Naive thymus-derived CD4-positive, alpha-beta T cell (primary cell): Measurements from ENCODE around the gene BCAT1. TPM values are rescaled to one million over a fixed set of nuclear protein-coding genes. Genes with fewer than 3 reads are reported as not detected.

Source experiments
- ATAC-seq: fragments of 150-1000 bp; cut with Tn5 transposase; 2 replicates; pipeline ENCODE4 v1.10.0; 2021; ENCODE audit warnings: mild to moderate bottlenecking, moderate library complexity
- CTCF ChIA-PET: fragments of 350-600 bp; sonication (Branson Sonifier 250); formaldehyde crosslinking; loops from one replicate; lab custom pipeline; 2021; ENCODE audit warnings: antibody characterized with exemption; lab: Charles Lee
- POLR2A ChIA-PET: fragments of 350-600 bp; sonication (Branson Sonifier 250); formaldehyde crosslinking; loops from one replicate; lab custom pipeline; 2021; ENCODE audit warnings: antibody characterized with exemption, inconsistent platforms; lab: Charles Lee
- DNase-seq, 9 donors: peaks; one replicate each; pipeline versions ENCODE4 v3.0.0 to v3.0.0-alpha.2; 2020 to 2022; ENCODE audit warnings: mixed read lengths in 1 of 9
- H3K27ac ChIP-seq: one replicate; pipeline ENCODE4 v1.7.0; 2013; ENCODE audit warnings: mild to moderate bottlenecking, low read depth, low read length, moderate library complexity
- H3K27me3 ChIP-seq, 2 donors: one replicate each; pipeline ENCODE4 v1.7.0; 2013; ENCODE audit warnings: low read length in 2 of 2, mild to moderate bottlenecking in 2 of 2, moderate library complexity in 2 of 2; ENCODE audit not compliant: control insufficient read depth in 2 of 2, insufficient read depth in 2 of 2
- H3K36me3 ChIP-seq, 3 experiments: 1 replicate in 2 of 3; 2 replicates in 1 of 3; pipeline ENCODE4 v1.7.0; 2013; ENCODE audit warnings: low read length in 3 of 3, mild to moderate bottlenecking in 3 of 3, moderate library complexity in 1 of 3; ENCODE audit not compliant: insufficient read depth in 3 of 3, control insufficient read depth in 2 of 3
- H3K4me1 ChIP-seq, 2 donors: one replicate each; pipeline ENCODE4 v1.7.0; 2013; ENCODE audit warnings: low read length in 2 of 2, mild to moderate bottlenecking in 2 of 2, moderate library complexity in 1 of 2; ENCODE audit not compliant: control insufficient read depth in 2 of 2, insufficient read depth in 2 of 2
- H3K4me3 ChIP-seq: 2 replicates; pipeline ENCODE4 v1.7.0; 2013; ENCODE audit warnings: mild to moderate bottlenecking, low read length
- H3K9me3 ChIP-seq, 3 experiments: 1 replicate in 2 of 3; 2 replicates in 1 of 3; pipeline ENCODE4 v1.7.0; 2013; ENCODE audit warnings: low read length in 3 of 3; ENCODE audit not compliant: control insufficient read depth in 2 of 3
- H3K27ac Mint-ChIP-seq, 9 donors: one replicate each; pipeline ENCODE4 v1.8.0; 2020 to 2022; ENCODE audit warnings: mixed read lengths in 9 of 9, mild to moderate bottlenecking in 8 of 9, moderate library complexity in 5 of 9, inconsistent platforms in 2 of 9
- H3K27me3 Mint-ChIP-seq, 5 donors: one replicate each; pipeline ENCODE4 v1.8.0; 2021 to 2022; ENCODE audit warnings: mixed read lengths in 5 of 5, mild to moderate bottlenecking in 1 of 5
- H3K36me3 Mint-ChIP-seq, 5 donors: one replicate each; pipeline ENCODE4 v1.8.0; 2020 to 2022; ENCODE audit warnings: mixed read lengths in 5 of 5, mild to moderate bottlenecking in 3 of 5, inconsistent platforms in 1 of 5
- H3K4me1 Mint-ChIP-seq, 7 donors: one replicate each; pipeline ENCODE4 v1.8.0; 2020 to 2022; ENCODE audit warnings: mixed read lengths in 7 of 7, mild to moderate bottlenecking in 3 of 7, inconsistent platforms in 1 of 7
- H3K4me3 Mint-ChIP-seq, 10 donors: one replicate each; pipeline ENCODE4 v1.8.0; 2020 to 2022; ENCODE audit warnings: mild to moderate bottlenecking in 10 of 10, mixed read lengths in 10 of 10, moderate library complexity in 6 of 10, inconsistent platforms in 2 of 10
- H3K9me3 Mint-ChIP-seq, 11 donors: one replicate each; pipeline ENCODE4 v1.8.0; 2020 to 2022; ENCODE audit warnings: mixed read lengths in 11 of 11, mild to moderate bottlenecking in 4 of 11, inconsistent platforms in 1 of 11, moderate library complexity in 1 of 11
- intact Hi-C, 2 donors: fragments of 100-400 bp; cut with micrococcal nuclease; formaldehyde crosslinking; loops; one replicate each; pipeline ENCODE4 v1.15.1; 2023
- polyA plus RNA-seq, 2 donors: library from polyadenylated mRNA; unstranded; fragments of 300-500 nt; fragmentation: Illumina TruSeq; gene quantifications; one replicate each; pipeline ENCODE4 v1.2.3, GENCODE V29; 2021
- total RNA-seq, 6 experiments: library from RNA in 5 of 6; stranded (reverse) in 5 of 6; gene quantifications; 1 replicate in 5 of 6; 2 replicates in 1 of 6; pipeline ENCODE4 v1.2.3 and lab custom pipeline; 2021 to 2026

BCAT1 gene
- total and polyA plus RNA-seq, 7 experiments from 2014 or later = 0.70 to 29.3 (median 1.1) TPM

DNA sequence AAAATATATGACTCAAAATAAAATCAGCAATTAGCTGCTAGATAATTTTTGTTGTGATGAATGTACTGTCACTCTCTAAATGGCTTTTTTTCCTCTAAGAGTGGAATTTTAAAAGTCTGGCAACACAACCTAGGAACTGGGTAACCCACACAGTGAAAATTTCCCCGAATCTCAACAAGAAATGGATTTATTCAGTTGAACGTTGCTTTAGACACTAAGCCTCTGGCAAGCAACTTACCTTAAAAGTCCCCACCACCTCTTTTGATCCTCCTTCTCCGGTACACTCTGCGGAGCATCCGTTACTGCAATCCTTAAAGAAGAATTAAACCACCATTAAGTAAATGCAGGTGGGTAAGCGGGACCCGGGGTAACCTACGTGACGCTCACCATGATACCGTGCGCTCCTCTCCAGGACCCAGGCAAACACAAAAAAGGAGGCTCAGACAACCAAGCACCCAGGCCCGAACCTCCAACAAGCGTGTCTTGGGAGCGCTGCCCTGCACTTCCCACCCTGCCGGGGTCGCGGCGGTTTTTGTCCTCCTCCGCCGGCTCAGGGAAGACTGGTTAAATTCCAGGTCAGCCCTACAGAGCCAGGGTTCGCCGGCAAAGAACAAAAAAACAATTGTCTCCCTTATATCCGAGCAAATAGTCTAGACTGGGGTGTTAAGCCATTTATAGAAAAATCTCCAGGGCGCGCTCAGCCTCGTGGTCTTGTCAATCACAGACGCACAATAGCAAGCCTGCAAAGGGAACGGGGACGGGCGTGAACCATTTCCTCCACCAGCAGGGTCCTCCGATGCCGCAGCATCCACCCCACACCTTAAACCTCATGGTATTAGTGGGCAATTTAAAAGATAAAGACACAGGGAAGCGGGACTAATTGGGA is 47.1 kb downstream of the BCAT1 start:
- CTCF ChIA-PET = no interaction called here

DNA sequence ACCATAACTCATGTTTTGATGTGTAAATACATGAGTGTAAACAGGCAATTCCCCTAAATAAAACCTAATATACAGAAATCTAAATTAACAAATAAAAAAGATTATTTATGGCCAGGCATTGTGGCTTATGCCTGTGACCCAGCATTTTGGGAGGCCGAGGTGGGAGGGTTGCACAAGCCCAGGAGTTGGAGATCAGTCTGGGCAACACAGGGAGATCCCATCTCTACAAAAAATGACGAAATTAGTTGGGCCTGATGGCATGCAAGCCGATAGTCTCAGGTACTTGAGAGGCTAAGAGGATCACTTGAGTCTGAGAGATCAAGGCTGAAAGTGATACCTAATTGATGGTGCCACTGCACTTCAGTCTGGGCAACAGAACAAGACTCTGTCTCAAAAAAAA is 48.7 kb downstream of the BCAT1 start:
- Histone ChIP-seq H3K27me3 (no peaks in the 10 kb centered on the region), H3K4me1 (no peaks in the 10 kb centered on the region), H3K9me3 (no peaks in the 10 kb centered on the region), H3K4me3 (no peak overlapping the region), H3K27ac (no peak overlapping the region), H3K36me3 (no peaks in the 10 kb centered on the region)
- ATAC-seq (no peak), DNase-seq (no peak)
- ChIA-PET CTCF (no interaction called here), POLR2A (no interaction called here)
- peak overlapping the region in 1 of 10 donors; percentile 27 for H3K4me3 Mint-ChIP-seq
- H3K4me1 Mint-ChIP-seq = peaks cover 9 to 41% (median 16%) of the 10 kb centered on the region in 7 donors
- peak overlapping the region in 1 of 9 donors; percentile 53 for H3K27ac Mint-ChIP-seq
- intact Hi-C loops = loop anchor here in 1 of 2 donors (5.0 kb wide), 2 partner anchors 48 to 297 kb away; partner anchors contain the start of genes DNAI7 and ETFRF1
- H3K36me3 Mint-ChIP-seq = peaks cover 0 to 12% (median 0%) of the 10 kb centered on the region in 5 donors
- H3K27me3 Mint-ChIP-seq = peaks cover 13 to 44% (median 39%) of the 10 kb centered on the region in 5 donors
- H3K9me3 Mint-ChIP-seq = peaks cover 0 to 3% (median 0%) of the 10 kb centered on the region in 11 donors

More for the DNA sequence above, 47.1 kb downstream of the BCAT1 start:
- H3K4me3 ChIP-seq = peak overlapping the region; percentile 37
- DNase-seq (peak in 2 of 9 donors; percentile 5 to 29), ATAC-seq (no peak)
- Mint-ChIP-seq H3K4me3 (peak overlapping the region in 9 of 10 donors; percentile 60 to 99 (median 78)), H3K27me3 (peaks cover 13 to 43% (median 39%) of the 10 kb centered on the region in 5 donors), H3K36me3 (peaks cover 0 to 12% (median 0%) of the 10 kb centered on the region in 5 donors), H3K27ac (peak overlapping the region in 1 of 9 donors; percentile 96), H3K4me1 (peaks cover 9 to 41% (median 16%) of the 10 kb centered on the region in 7 donors), H3K9me3 (peaks cover 0 to 2% (median 0%) of the 10 kb centered on the region in 11 donors)
- no peak overlapping the region for H3K27ac ChIP-seq
- intact Hi-C loops = loop anchor here in 1 of 2 donors (1.0 to 5.0 kb wide), 4 partner anchors 50 to 295 kb away; partner anchors contain the start of genes DNAI7 and ETFRF1
- no peaks in the 10 kb centered on the region for H3K36me3 ChIP-seq
- POLR2A ChIA-PET = no interaction called here
- no peaks in the 10 kb centered on the region for H3K4me1 ChIP-seq
- H3K9me3 ChIP-seq = no peaks in the 10 kb centered on the region
- no peaks in the 10 kb centered on the region for H3K27me3 ChIP-seq

DNA sequence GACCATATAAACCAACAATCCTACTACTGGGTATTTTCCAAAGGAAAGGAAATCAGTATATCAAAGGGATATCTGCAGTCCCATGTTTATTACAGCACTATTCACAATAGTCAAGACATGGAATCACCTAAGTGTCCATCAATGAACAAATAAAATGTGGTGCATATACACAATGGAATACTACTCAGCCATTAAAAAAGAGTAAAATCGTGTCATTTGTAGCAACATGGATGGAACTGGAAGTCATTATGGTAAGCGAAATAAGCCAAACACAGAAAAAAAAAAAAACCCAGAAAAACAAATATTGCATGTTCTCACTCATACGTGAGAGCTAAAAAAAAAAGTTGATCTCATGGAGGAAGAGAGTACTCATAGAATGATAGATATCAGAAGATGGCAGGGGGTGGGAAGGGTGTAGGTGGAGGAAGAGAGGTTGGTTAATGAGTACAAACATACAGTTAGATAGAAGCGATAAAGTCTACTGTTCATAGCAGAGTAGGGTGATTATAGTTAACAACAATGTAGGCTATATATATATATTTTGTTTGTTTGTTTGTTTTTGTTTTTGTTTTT is 49.3 kb downstream of the BCAT1 start:
- ATAC-seq (no peak), DNase-seq (no peak)
- Mint-ChIP-seq H3K27me3 (peaks cover 13 to 44% (median 39%) of the 10 kb centered on the region in 5 donors), H3K27ac (peak overlapping the region in 1 of 9 donors; percentile 81), H3K36me3 (peaks cover 0 to 12% (median 0%) of the 10 kb centered on the region in 5 donors), H3K9me3 (peaks cover 0 to 3% (median 0%) of the 10 kb centered on the region in 11 donors), H3K4me3 (peak overlapping the region in 1 of 10 donors; percentile 31), H3K4me1 (peaks cover 9 to 41% (median 16%) of the 10 kb centered on the region in 7 donors)
- H3K27ac ChIP-seq = no peak overlapping the region
- CTCF ChIA-PET = no interaction called here
- H3K9me3 ChIP-seq = no peaks in the 10 kb centered on the region
- H3K27me3 ChIP-seq = no peaks in the 10 kb centered on the region
- no peaks in the 10 kb centered on the region for H3K4me1 ChIP-seq
- POLR2A ChIA-PET = no interaction called here
- no peak overlapping the region for H3K4me3 ChIP-seq
- H3K36me3 ChIP-seq = no peaks in the 10 kb centered on the region
- intact Hi-C loops = loop anchor here in 1 of 2 donors (5.0 kb wide), 2 partner anchors 47 to 298 kb away; partner anchors contain the start of genes DNAI7 and ETFRF1

DNA sequence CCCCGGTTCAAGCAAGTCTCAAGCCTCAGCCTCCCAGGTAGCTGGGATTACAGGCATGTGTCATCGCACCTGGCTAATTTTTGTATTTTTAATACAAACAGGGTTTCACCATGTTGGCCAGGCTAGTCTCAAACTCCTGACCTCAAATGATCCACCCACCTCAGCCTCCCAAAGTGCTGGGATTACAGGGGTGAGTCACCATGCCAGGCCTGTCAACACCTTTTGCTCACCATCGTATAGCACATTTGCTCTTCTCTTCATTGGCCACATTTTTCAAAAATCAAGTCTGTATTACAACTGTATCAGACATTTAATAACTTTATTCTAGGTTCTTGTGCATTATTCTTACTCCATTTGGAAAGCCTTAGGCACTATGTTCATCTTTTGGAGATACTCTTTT is 50.3 kb downstream of the BCAT1 start:
- H3K4me1 Mint-ChIP-seq = peaks cover 9 to 37% (median 14%) of the 10 kb centered on the region in 7 donors
- POLR2A ChIA-PET = no interaction called here
- H3K9me3 ChIP-seq = no peaks in the 10 kb centered on the region
- no peak overlapping the region for H3K4me3 Mint-ChIP-seq
- H3K4me3 ChIP-seq = no peak overlapping the region
- no peak overlapping the region for H3K27ac Mint-ChIP-seq
- DNase-seq (no peak), ATAC-seq (no peak)
- H3K27me3 Mint-ChIP-seq = peaks cover 9 to 44% (median 35%) of the 10 kb centered on the region in 5 donors
- no peaks in the 10 kb centered on the region for H3K36me3 ChIP-seq
- no peak overlapping the region for H3K27ac ChIP-seq
- intact Hi-C loops = no loop called here
- H3K27me3 ChIP-seq = no peaks in the 10 kb centered on the region
- CTCF ChIA-PET = no interaction called here
- H3K4me1 ChIP-seq = no peaks in the 10 kb centered on the region
- peaks cover 0 to 12% (median 0%) of the 10 kb centered on the region in 5 donors for H3K36me3 Mint-ChIP-seq
- H3K9me3 Mint-ChIP-seq = peaks cover 0 to 3% (median 0%) of the 10 kb centered on the region in 11 donors

DNA sequence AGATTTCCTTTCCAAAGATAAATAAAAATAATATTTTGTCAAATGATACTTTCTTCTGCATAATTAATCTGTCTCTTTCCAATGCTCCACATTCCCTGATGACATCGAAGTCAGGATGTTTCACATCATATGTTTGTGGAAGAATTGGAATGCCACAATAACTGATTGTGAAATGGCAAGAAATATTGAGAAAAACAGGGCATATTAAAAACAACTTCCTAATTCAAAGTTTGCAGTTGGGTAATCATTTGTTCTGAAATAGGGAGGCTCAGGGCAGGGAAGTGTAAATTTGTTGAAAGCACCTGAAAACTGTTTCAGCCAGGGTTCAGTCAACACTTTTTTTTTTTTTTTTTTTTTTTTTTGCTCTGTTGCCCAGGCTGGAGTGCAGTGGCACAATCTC is 50.7 kb downstream of the BCAT1 start:
- H3K4me1 ChIP-seq = no peaks in the 10 kb centered on the region
- no peak overlapping the region for H3K27ac Mint-ChIP-seq
- intact Hi-C loops = no loop called here
- H3K27me3 ChIP-seq = no peaks in the 10 kb centered on the region
- no peaks in the 10 kb centered on the region for H3K36me3 ChIP-seq
- no peak for DNase-seq
- H3K4me1 Mint-ChIP-seq = peaks cover 7 to 34% (median 10%) of the 10 kb centered on the region in 7 donors
- no peak for ATAC-seq
- H3K27me3 Mint-ChIP-seq = peaks cover 6 to 44% (median 31%) of the 10 kb centered on the region in 5 donors
- POLR2A ChIA-PET = no interaction called here
- H3K27ac ChIP-seq = no peak overlapping the region
- no peak overlapping the region for H3K4me3 ChIP-seq
- H3K4me3 Mint-ChIP-seq = no peak overlapping the region
- CTCF ChIA-PET = no interaction called here
- peaks cover 0 to 3% (median 0%) of the 10 kb centered on the region in 11 donors for H3K9me3 Mint-ChIP-seq
- no peaks in the 10 kb centered on the region for H3K9me3 ChIP-seq
- H3K36me3 Mint-ChIP-seq = peaks cover 0 to 12% (median 0%) of the 10 kb centered on the region in 5 donors

DNA sequence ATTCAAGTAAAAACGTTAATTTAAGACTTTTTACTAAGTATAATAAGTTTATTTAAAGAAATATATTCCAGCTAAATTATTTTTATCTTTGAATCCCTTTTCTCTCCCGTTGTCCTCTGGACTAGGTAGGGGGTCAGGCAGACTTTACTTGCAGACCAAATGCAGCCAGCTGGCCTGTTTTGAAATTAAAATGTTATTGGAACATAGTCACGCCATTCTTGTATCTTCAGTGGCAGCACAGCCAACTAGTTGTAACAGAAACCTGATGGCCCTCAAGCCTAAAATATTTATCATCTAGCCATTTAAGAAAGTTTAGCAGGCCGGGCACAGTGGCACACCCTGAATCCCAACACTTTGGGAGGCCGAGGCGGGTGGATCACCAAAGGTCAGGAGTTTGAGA is 52.7 kb downstream of the BCAT1 start:
- intact Hi-C loops = no loop called here
- Mint-ChIP-seq H3K36me3 (peaks cover 0 to 12% (median 0%) of the 10 kb centered on the region in 5 donors), H3K4me3 (no peak overlapping the region), H3K27me3 (peaks cover 2 to 39% (median 19%) of the 10 kb centered on the region in 5 donors), H3K9me3 (peaks cover 0 to 2% (median 0%) of the 10 kb centered on the region in 11 donors), H3K27ac (no peak overlapping the region), H3K4me1 (peaks cover 0 to 20% (median 0%) of the 10 kb centered on the region in 7 donors)
- Histone ChIP-seq H3K27ac (no peak overlapping the region), H3K4me3 (no peak overlapping the region), H3K4me1 (no peaks in the 10 kb centered on the region), H3K9me3 (no peaks in the 10 kb centered on the region), H3K27me3 (no peaks in the 10 kb centered on the region), H3K36me3 (no peaks in the 10 kb centered on the region)
- ChIA-PET CTCF (no interaction called here), POLR2A (no interaction called here)
- no peak for ATAC-seq
- no peak for DNase-seq
